Measurements from ENCODE around the gene ITPR1.

Gene ITPR1

DNA sequence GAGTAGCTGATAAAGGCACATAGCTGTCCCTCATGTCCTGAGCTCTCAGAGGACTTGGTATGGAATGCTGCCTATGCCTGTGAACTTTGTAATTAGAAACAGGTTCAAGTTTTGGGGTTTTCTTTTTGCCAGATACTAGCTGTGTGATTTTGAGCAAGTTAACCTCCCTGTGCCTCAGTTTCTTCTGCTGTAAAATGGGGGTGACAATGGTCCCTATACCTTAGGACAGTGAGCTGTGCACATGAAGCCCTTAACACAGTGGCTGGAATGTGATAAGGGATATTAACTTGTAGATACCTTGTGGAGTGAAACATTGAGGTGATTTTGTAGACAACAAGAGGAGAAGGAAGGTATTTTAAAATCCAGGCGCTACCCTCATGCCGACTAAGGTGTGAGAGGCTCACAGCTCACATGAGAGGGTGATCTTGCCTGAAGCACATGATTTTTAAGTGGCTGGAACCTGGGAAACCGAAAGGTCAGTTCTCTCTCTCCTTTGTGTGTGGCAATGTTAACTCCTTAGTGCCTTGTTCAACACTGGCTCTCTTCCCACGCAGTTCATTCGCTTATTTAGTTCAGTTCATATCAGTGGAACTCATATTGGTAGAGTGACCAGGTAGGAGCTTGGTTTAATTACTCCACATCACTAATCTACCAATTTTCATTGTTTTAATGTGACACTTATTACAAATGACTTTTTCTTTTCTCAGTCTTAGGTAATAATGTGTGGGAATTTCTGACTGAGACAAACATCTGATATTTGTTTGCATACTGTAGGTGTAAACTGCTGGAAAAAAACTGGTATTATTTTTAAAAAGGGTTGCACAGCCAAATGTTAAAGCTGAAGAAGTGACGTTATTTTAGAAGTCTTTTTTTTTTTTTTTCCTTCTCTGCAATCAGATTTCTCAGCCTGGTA is 236.2 kb downstream of the ITPR1 start:
- DNase-seq, result no peak

DNA sequence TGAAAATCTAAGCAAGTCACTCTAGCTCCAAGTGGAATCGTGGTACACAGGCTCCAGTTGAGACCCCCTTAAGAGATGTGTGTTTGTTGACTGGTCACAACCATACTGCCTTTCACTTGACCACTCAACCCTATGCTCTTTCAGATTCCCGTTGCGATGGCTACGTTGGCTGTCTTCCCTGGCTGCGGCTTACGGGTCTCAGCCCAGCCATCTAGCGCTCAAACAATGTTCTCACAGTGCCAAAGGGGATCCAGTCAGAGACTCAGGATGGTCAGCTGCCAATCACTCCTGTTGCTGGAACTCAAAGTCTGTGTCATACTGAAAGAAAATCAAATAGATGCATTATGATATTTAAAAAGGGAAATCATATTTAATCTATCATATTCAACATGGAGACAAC is 237.6 kb downstream of the ITPR1 start:
- no peak for DNase-seq

DNA sequence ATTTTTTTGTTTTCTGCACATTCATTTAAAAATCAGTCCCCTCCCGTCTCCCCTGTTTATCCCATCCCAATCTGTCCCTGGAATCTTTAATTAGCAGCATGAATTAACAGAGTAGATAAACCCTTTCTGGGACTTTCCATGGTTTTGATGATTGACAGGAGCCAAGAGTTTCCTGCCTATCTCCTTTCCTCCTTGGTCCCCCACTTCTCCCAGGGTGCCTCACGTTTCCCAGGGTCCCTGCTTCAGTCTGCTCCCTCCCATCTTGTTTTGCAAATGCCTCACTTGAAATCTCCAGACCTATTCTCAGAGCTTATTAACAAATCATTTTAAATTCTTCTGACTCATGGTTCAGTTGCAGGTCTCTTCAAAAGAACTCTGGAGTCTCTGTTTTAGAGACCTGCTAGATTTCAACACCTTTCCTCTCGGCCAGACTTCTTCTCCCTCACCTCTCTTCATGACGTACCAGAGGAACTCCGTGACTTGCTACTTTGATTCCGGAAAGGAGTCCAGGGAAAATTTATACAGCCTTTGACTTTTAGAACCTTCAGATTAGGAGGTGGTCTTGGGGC is 238.5 kb downstream of the ITPR1 start:
- DNase-seq, result no peak

DNA sequence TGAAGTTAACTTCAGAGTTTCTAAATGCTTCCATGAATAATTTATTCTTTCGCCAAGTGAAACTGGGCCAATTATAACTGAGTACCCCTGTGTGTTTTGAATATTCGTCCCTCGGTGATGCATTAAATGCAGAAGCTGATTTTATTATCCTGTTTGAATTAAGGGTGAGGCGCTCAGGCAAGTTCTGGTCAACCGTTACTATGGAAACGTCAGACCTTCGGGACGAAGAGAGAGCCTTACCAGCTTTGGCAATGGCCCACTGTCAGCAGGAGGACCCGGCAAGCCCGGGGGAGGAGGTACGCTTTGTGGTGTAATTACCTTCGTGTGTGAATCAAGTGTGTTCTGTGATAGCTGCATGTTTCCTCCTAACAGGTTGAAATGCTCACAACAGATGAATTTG is 239.8 kb downstream of the ITPR1 start:
- DNase-seq, result no peak

DNA sequence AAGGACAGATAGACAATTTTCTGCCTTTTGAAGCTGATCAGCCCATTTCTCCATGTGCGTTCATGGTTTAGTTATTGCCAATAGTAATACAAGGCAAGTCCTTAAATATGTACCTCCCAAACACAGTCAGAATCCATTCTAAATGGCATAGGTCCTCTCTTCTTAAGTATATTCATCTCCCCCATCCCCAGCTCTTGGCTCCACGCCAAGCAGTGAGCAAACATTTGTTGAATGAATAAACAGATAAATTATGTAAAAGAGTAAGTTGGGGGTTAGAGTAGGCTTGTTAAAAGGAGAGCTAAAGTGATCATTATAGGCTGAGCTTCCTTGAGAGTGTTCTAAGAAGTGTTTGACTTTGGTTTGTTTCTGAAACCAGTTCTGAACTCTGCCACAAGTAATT is 241.3 kb downstream of the ITPR1 start:
- DNase-seq, result no peak

DNA sequence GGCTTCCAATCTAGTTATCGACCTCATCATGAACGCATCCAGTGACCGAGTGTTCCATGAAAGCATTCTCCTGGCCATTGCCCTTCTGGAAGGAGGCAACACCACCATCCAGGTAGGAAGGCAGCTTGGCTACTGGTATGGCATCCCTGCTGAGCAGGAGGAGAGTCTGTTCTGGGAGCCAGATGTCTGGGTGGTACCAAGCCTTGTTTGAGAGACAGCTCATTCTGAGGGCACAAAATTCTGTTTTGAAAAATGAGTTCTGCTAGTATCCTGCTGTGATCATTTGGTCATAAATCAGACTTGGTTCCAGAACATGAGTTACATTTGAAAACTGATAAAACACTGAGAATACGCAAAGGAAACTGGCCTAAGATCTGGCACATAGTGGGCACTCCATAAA is 242.1 kb downstream of the ITPR1 start:
- no peak for DNase-seq

DNA sequence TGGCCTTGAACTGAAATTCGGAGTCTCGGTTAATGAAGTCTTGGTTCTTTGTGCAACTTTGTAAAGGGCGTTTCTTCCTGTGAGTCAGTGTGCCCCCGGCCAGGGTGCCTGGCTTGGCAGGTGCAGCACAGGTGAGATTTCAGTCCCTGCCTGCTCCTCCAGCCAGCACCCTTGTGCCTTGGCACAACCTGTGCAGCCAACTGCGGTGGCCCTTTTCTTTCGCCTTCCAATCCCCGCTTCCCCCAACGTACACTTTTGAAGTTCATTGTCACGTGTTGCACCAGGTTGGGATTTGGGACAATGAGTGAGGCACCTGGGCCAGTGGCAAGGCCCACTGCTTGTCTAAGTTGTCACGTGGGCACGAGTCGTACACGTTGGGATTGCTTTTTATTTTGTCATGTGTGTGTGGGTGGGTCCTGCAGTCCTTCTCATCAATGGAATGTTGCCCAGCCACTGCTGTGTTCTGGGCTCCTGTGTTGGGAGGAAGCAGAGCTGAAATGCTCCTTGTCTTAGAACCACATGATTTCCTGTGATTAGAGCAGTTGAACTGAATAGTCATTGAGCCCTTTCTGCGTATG is 243.2 kb downstream of the ITPR1 start:
- no peak for DNase-seq

DNA sequence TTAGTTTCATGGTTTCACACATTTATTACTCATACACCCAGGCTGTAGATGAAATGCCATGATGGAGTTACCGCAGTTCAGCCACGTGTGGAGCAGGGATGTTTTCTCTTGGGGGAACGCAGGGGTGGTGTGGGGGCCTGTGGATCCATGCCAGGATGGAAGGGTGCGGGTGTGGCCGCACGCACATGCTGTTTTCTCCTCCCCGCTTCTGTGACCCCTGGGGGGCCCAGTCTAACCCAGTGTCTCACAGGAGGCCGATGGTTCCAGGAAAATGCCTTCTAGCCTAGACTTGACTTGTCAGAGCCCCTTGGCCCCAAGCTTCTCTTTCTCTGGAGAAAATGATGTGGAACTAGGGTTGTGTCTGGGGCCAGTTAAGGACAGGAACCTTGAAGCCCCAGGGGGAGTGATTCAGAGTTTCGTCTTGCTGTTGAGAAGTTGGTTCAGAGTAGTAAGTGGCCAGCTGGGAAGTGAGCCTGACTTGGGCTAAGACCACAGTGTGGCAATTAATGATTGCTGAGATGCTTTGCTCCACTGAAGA is 245.7 kb downstream of the ITPR1 start:
- DNase-seq, result no peak

DNA sequence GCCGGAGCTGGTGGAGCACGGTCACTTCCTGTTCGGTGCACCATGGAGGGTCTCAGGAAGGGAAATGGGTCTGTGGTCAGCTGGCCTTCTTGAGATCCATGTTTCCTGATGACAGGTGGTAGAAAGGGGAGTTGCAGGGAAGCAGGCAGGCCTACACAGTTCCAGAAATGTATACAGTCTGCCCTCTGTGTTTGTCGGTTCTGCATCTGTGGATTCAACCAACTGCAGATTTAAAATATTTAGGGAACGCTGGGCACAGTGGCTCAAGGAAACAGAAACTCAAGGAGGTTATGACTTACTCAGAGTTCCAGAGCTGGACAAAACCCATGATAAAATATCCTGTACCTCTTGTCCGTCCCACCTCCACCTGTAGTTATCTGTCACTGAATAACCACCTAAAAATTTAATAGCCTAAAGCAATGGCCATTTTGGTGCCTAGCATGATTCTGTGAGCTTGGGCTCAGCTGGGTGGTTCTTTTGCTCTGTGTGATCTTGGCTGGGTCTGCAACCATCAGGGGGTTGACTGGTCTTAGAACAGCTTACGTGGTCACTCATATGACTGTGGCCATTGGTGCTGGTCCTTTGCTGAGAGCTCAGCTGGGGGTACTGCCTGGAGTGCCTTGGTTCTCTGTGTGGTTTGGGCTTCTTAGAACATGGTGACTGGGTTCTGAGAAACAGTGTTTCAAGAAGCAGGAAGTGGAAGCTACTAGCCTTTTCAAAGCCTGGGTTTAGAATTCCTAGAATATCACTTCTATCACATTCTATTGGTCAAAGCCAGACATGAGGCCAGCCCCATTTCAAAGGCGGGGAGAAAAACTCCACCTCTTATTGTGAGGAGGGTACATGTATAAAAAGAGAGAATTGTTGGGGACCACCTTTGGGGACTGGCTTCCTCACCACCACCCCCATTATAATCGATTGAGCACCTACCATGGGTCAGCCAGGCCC is 246.4 kb downstream of the ITPR1 start:
- no peak for DNase-seq

DNA sequence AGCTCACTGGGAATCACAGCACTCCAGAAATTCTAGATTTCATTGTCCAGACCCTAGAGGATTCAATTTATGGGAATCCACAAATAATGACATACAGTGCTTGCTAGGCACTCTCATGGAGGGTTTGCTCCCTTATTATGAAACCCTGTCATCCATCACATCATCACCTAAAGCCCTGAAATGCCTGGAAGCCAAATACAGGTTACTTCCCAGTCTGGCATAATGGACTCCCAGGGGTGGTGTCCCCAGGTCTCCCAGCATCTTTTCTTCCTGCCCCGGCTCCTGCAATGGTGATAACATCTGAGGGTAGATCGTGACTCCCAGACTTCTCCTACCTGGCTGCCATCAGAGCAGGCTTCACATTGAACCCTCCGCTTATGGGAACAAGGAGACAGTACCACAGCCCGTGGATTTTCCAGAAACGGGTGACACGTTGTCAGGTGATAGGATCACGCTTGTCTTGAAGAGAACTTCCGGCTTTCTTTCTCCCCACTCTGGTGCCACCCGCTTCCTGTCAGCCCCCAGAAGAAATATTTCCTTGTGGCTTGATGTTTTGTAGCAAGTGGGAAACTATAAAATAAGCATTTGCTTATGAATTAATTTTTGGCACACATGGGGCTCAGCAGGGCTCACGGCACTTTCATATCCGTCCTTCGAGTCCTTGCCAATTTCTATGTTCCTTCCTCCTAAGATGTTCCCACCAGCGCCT is 247.4 kb downstream of the ITPR1 start:
- no peak for DNase-seq

DNA sequence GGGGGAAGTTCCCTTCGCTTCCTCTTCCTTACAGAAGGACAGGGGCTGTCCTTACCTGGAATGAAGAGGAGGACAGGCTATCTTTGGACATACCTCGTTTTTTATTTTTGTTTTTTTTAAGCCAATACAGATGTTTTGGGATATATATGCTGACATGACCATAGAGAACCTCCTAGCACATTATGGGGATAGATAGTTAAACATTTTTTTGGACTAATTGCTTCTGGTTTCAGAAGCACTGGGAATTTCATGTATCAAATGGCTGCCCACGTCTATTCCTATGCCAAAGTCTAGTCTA is 247.9 kb downstream of the ITPR1 start:
- no peak for DNase-seq

DNA sequence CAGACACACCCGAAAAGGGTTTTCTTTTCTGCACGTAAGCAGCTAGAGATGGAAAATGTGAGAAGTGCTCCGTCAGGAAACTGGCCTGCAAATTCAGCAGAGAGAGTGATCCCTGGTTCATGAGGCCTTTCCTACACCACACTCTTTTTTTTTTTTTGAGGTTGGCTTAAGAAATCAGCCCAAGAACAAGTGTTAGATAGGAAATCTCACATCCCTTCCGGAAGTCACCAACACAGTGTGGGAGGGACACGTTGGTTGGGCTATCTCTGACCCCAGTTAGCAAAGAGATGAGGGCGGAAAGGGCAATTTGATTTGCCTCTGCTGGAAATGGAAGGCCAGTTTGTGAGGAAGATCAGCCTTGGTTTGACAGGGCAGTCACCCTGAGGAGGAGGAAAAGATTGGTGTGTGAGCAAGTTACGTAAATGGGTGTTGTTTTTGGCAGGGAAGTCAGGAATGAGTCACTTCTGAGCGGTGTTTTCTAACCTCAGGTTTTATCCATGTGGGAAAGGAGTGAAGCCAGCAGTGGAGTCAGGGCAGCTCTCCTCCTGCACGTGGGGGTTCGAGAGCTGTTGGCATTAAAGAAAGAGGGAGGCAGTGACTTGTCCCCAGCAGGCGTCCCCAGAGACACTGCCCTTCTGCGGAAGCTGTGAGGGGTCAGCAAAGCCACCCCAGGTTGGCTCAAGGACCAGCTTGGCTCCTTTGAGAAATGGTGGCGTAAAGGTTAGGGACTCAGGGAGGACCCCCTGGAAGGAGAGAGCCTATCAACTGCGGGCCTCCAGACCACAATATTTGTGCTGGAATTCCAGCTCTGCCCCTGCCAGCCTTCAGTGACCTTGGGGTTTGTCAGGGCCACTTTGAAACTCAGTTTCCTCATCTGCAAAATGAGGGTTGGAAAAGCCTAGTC is 248.5 kb downstream of the ITPR1 start:
- DNase-seq, result no peak

DNA sequence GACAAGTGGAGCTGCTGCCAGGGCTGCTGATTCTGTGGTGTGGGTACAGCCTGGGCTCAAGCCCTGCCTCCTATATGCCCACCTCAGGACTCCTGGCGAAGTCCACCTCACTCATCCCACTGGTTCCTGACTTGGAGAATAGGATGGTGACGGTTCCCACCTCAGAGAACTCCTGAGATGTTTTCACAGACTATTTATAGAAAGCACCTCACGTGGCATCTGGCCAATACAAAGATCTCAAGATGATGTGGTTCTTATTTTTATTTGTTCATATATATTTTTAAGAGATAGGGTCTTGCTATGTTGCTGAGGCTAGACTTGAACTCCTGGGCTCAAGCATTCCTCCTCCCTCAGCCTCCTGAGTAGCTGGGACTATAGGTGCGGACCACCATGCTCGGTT is 249.2 kb downstream of the ITPR1 start:
- no peak for DNase-seq

DNA sequence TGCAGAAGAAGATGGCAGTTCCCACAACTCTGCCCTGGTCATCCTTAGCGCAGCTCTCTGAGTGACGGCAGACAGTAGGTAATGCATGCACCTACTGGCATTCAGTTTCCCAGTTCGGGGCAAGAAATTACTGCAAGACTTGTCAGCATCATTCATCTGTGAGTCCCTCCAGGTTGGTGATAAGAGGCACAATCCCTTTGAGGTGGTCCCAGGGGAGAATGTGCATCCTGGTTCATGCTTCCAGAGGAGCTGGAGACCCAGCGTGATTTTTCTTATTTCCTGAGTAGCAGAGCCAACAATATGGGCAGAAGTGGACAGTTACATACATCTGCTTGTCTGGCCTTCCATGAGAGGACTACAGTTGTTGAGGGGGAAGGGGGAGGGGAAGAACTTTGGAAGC is 250.2 kb downstream of the ITPR1 start:
- no peak for DNase-seq

DNA sequence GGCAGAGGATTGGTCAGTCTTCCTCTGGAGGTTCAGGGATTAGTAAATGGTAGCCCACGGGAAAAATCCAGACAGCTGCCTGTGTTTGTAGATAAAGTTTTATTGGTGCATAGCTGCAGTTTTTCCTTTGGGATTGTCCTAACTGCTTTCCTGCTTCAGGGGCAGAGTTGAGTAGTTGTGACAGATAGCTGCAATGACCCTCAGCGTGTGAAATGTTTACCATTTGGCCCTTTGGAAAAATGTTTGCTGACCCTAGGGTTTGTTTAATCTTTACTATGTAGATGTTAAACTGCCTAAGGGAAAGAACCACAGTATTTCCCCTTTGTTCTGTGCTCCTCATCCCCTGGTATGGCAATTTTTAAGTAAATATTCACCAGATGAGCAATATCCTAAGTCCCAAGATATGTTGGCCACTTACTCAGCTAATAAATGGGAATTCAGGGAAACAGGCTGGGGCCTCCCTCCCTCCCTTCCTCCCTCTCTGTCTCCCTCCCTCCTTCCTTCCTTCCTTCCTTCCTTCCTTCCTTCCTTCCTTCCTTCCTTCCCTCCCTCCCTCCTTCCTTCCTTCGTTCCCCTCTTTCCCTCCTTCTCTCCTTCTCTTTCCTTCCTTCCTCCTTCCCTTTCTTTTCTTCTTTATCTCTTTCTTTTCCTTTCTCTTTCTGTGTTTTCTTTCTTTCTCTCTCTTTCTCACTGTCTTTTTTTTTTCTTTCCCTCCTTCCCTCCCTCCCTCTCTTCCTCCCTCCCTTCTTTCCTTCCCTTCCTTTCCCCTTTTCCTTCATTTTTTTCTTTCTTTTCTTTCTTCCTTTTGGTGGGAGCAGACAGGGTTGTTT is 251.5 kb downstream of the ITPR1 start:
- DNase-seq, result no peak

DNA sequence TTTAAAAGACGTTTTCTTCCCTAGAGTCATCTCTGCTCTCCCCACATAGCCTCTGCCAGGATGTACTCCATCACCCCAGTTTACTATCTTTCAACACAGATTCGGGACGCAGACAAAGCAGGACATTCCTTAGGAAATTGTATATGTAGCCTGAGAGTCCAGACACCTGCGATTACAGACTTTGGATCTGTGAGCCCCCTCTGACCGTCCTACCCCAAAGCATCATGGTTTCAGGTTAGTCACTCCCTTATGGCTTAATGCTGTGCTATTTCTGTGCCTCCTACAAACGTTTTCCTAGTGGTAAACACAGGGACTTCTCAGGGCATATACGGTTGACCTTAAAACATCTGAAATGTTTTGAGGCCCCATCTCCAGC is 252.1 kb downstream of the ITPR1 start:
- DNase-seq, result no peak

DNA sequence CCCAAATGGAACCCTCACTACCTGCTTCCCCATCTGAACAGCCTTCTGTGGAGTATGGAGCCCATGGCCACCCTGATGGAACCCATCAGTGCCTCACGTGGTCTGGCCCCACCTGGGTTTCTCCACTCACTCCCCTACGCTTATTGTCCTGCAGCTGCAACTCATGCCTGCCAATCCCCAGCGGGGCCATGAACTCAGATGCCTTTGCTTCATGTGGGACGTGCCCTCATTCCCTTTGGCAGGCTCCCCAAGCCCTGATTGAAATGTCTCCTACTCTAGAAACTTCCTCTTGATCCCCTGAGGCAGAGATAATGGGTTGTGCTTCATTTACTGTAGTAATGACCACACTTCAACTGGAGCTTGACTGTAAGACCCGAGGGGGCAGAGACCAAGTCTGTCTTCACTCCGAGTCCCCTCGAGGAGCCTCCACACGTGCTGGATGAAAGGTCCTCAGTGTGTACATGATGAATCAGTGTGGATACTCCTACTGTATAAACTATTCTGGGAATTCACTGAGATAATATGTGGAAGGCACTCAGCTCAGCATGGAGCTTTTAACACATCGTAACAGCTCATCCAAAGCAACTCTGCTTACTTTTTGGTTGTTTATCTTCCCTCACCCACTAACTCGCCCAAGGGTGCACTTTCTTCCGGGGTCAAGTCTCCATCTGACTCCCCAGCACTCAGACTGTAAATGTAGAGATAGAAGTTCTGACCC is 253.3 kb downstream of the ITPR1 start:
- no peak for DNase-seq

DNA sequence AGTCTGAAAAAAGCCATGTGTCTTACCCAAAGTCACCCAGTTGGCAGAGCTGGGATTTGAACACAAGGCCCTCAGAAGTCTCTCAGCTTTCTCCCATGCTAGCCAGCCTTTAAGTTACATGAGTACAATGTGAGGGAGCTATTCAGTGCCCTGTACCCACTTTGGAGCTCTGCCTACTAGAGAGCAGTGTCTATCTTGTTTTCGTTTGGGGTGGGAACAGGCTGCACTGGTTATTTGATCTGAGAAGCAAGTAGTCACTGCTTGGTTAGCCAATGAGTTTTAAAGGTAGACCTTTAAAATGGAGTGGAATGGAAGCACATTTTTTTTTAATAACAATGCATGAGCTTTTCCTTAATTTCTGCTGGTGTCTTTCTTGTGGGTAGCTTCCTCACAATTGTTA is 255.0 kb downstream of the ITPR1 start:
- DNase-seq, result no peak

DNA sequence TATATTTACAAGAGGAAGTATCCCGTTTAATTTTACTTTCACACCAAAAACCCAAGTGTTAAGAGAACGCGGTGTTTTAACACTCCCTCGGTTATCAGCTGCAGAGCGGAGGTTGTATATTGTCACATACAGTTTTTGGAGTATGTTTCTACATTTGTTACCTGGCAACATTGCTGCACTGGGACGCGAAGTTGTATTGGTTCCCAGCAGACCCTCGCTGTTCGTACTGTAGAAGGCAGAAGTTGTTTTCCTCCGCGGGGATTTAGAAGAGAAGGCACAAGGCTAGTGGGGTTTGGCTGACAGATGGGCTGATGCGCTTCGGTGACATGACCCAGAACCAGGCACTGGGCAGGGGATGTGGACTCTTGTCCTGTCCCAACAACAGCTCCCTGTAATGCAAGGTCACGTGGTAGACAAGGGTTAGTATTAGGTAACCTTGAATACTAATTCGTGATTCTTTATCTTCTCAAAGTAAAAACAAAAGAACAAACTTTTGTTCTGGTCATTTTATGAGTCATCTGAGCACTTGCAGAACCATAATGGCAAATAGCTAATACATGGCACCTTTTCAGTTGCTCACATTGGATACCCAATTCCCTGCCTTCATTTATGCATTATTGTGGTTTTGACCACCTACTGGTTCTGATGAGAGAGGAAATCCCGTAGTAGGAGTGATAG is 255.7 kb downstream of the ITPR1 start:
- DNase-seq, result no peak
